ENCODE measurements around the gene HAPSTR1.

HAPSTR1 gene

DNA sequence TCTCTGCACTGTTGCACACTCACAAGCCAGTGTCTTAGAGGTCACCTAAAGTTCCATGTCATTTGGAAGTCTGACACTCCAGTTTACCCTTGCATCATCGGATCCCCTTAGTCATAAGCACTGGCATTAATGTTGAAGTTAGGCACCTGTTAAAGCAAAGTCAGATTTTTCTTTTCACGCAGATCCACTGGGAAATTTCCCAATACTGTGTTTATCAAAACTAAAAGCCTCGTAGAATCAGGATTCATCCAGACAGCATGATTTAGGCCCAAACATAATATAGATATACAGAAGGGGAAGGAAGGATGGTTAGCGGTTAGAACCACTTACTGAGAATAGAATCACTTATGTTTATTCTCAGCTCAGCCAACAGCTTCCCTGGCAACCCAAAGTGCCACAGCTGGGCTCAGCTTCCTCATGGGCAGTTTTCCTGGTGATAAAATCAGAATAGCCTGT is 30.1 kb upstream of the HAPSTR1 start:
- Histone ChIP-seq H4K20me1 (ENCODE audit: insufficient read depth, low read length) (no peaks in the 10 kb centered on the region), H3K36me3 (replicated peaks; ENCODE audit: insufficient read depth, low read length) (no peaks in the 10 kb centered on the region), H3K9me2 (replicated peaks; ENCODE audit: insufficient read depth, low read length) (no peaks in the 10 kb centered on the region), H3K9ac (ENCODE audit: low read length) (no peak overlapping the region; the same call in 1 of the 2 replicates), H2AFZ (ENCODE audit: low read length) (0 out of 2 replicates have a peak overlapping the region, but pooled peaks have one; percentile 39), H3K79me2 (ENCODE audit: low read length) (no peaks in the 10 kb centered on the region), H3K27ac (ENCODE audit: low read length) (peak overlapping the region; percentile 61; the same call in 1 of the 2 replicates), H3K4me3 (ENCODE audit: low read length) (no peak overlapping the region), H3K27me3 (replicated peaks; ENCODE audit: insufficient read depth, low read length) (no peaks in the 10 kb centered on the region), H3K4me1 (ENCODE audit: low read length) (peaks cover 12% of the 10 kb centered on the region), H3F3A (ENCODE audit: insufficient read depth, low read length) (peaks cover 6% of the 10 kb centered on the region; the same call in 1 of the 2 replicates), H3K4me2 (ENCODE audit: low read depth, low read length) (peak overlapping the region; percentile 33; the same call in 1 of the 2 replicates), H3K9me3 (replicated peaks; ENCODE audit: insufficient read depth, low read length) (no peaks in the 10 kb centered on the region)
- DNase-seq = no peak
- TF ChIP-seq, protein P1, sequence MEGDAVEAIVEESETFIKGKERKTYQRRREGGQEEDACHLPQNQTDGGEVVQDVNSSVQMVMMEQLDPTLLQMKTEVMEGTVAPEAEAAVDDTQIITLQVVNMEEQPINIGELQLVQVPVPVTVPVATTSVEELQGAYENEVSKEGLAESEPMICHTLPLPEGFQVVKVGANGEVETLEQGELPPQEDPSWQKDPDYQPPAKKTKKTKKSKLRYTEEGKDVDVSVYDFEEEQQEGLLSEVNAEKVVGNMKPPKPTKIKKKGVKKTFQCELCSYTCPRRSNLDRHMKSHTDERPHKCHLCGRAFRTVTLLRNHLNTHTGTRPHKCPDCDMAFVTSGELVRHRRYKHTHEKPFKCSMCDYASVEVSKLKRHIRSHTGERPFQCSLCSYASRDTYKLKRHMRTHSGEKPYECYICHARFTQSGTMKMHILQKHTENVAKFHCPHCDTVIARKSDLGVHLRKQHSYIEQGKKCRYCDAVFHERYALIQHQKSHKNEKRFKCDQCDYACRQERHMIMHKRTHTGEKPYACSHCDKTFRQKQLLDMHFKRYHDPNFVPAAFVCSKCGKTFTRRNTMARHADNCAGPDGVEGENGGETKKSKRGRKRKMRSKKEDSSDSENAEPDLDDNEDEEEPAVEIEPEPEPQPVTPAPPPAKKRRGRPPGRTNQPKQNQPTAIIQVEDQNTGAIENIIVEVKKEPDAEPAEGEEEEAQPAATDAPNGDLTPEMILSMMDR (IDR thresholded peaks at IDR 0.05; ENCODE audit: low read length) = no peak
- no peak for TF ChIP-seq EZH2 (optimal IDR thresholded peaks at IDR 0.05; ENCODE audit: low read depth, low read length)
- TF ChIP-seq EZH2phosphoT487 (IDR thresholded peaks at IDR 0.05; ENCODE audit: low read length) = no peak

DNA sequence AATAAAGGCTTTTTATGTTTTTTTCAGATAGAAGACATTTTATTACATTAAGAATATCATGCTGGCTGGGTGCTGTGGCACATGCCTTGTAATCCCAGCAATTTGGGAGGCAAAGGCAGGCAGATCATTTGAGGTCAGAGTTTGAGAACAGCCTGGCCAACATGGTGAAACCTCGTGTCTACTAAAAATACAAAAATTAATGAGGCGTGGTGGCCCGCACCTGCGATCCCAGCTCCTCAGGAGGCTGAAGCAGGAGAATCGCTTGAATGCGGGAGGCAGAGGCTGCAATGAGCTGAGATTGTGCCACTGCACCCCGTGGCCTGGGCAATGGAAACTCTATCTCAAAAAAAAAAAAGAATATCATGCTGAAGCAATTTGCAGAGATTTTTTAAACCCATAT is 29.1 kb upstream of the HAPSTR1 start:
- TF ChIP-seq EZH2 (optimal IDR thresholded peaks at IDR 0.05; ENCODE audit: low read depth, low read length) (no peak), EZH2phosphoT487 (IDR thresholded peaks at IDR 0.05; ENCODE audit: low read length) (no peak)
- Histone ChIP-seq H4K20me1 (ENCODE audit: insufficient read depth, low read length) (no peaks in the 10 kb centered on the region), H3K79me2 (ENCODE audit: low read length) (no peaks in the 10 kb centered on the region), H3K27me3 (replicated peaks; ENCODE audit: insufficient read depth, low read length) (no peaks in the 10 kb centered on the region), H2AFZ (ENCODE audit: low read length) (no peak overlapping the region), H3F3A (ENCODE audit: insufficient read depth, low read length) (peaks cover 6% of the 10 kb centered on the region; the same call in 1 of the 2 replicates), H3K27ac (ENCODE audit: low read length) (no peak overlapping the region), H3K9me3 (replicated peaks; ENCODE audit: insufficient read depth, low read length) (no peaks in the 10 kb centered on the region), H3K9ac (ENCODE audit: low read length) (no peak overlapping the region), H3K4me2 (ENCODE audit: low read depth, low read length) (no peak overlapping the region), H3K4me3 (ENCODE audit: low read length) (no peak overlapping the region), H3K4me1 (ENCODE audit: low read length) (peaks cover 12% of the 10 kb centered on the region), H3K9me2 (replicated peaks; ENCODE audit: insufficient read depth, low read length) (no peaks in the 10 kb centered on the region), H3K36me3 (replicated peaks; ENCODE audit: insufficient read depth, low read length) (no peaks in the 10 kb centered on the region)
- no peak for DNase-seq

DNA sequence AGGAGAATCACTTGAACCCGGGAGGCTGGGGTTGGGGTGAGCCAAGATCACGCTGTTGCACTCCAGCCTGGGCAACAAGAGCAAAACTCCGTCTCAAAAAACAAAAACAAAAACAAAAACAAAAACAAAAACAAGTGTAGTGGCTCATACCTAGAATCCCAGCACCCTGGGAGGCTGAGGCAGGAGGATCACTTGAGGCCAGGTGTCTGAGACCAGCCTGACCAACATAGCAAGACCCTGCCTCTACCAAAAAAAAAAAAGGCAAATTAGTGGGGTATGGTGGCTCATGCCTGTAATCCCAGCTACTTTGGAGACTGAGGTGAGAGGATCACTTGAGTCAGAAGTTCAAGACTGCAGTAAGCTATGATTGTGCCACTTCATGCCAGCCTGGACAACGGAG is 26.4 kb upstream of the HAPSTR1 start:
- TF ChIP-seq EZH2phosphoT487 (IDR thresholded peaks at IDR 0.05; ENCODE audit: low read length) = no peak
- TF ChIP-seq, protein P1 (IDR thresholded peaks at IDR 0.05; ENCODE audit: low read length) = no peak
- no peak for TF ChIP-seq EZH2 (optimal IDR thresholded peaks at IDR 0.05; ENCODE audit: low read depth, low read length)
- no peaks in the 10 kb centered on the region for H3K79me2 ChIP-seq (ENCODE audit: low read length)

DNA sequence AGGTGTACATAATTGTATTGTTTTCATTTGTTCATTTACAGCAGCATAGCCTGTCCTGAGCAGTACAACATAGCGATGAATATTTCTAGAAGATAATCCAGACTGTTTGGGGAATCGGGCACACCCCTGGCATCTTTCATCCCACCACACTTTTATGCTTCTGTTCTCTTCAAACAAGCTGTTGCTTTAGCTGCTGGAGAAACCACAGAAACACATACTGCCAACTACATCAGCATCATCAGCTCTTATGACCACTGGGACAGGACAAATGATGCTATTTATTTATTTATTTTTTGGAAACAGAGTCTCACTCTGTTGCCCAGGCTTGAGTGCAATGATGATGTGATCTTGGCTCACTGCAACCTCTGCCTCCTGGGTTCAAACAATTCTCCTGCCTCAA is 22.6 kb upstream of the HAPSTR1 start:
- Histone ChIP-seq H3K79me2 (ENCODE audit: low read length) (no peaks in the 10 kb centered on the region), H3K4me1 (ENCODE audit: low read length) (peaks cover 22% of the 10 kb centered on the region), H4K20me1 (ENCODE audit: insufficient read depth, low read length) (no peaks in the 10 kb centered on the region), H3K9ac (ENCODE audit: low read length) (no peak overlapping the region), H3K27ac (ENCODE audit: low read length) (no peak overlapping the region), H3K27me3 (replicated peaks; ENCODE audit: insufficient read depth, low read length) (no peaks in the 10 kb centered on the region), H3K9me3 (replicated peaks; ENCODE audit: insufficient read depth, low read length) (no peaks in the 10 kb centered on the region), H3K4me3 (ENCODE audit: low read length) (no peak overlapping the region), H2AFZ (ENCODE audit: low read length) (no peak overlapping the region), H3K4me2 (ENCODE audit: low read depth, low read length) (no peak overlapping the region), H3K36me3 (replicated peaks; ENCODE audit: insufficient read depth, low read length) (no peaks in the 10 kb centered on the region), H3F3A (ENCODE audit: insufficient read depth, low read length) (peaks cover 17% of the 10 kb centered on the region), H3K9me2 (replicated peaks; ENCODE audit: insufficient read depth, low read length) (no peaks in the 10 kb centered on the region)
- TF ChIP-seq, protein P1 (IDR thresholded peaks at IDR 0.05; ENCODE audit: low read length) = no peak
- TF ChIP-seq EZH2phosphoT487 (IDR thresholded peaks at IDR 0.05; ENCODE audit: low read length) (no peak), EZH2 (optimal IDR thresholded peaks at IDR 0.05; ENCODE audit: low read depth, low read length) (no peak)
- no peak for DNase-seq

More for the DNA sequence above, 26.4 kb upstream of the HAPSTR1 start:
- no peaks in the 10 kb centered on the region for H3K9me2 ChIP-seq (replicated peaks; ENCODE audit: insufficient read depth, low read length)
- DNase-seq = no peak
- H2AFZ ChIP-seq (ENCODE audit: low read length) = no peak overlapping the region
- peaks cover 6% of the 10 kb centered on the region; the same call in 1 of the 2 replicates for H3F3A ChIP-seq (ENCODE audit: insufficient read depth, low read length)
- peaks cover 12% of the 10 kb centered on the region for H3K4me1 ChIP-seq (ENCODE audit: low read length)
- no peak overlapping the region for H3K27ac ChIP-seq (ENCODE audit: low read length)
- H3K4me3 ChIP-seq (ENCODE audit: low read length) = no peak overlapping the region
- H3K9ac ChIP-seq (ENCODE audit: low read length) = no peak overlapping the region
- H3K9me3 ChIP-seq (replicated peaks; ENCODE audit: insufficient read depth, low read length) = no peaks in the 10 kb centered on the region
- H3K27me3 ChIP-seq (replicated peaks; ENCODE audit: insufficient read depth, low read length) = no peaks in the 10 kb centered on the region
- H4K20me1 ChIP-seq (ENCODE audit: insufficient read depth, low read length) = no peaks in the 10 kb centered on the region
- H3K4me2 ChIP-seq (ENCODE audit: low read depth, low read length) = no peak overlapping the region
- H3K36me3 ChIP-seq (replicated peaks; ENCODE audit: insufficient read depth, low read length) = no peaks in the 10 kb centered on the region

Data from MM.1S (cell line).